ENCODE measurements around the gene FAM53C. TPM values are rescaled to one million over a fixed set of nuclear protein-coding genes. Genes with fewer than 3 reads are reported as not detected.
"Not testable (repeated sequence)": the region's sequence is repeated elsewhere in the genome, so short reads cannot be mapped to it uniquely, and the experiment has no call there.

The FAM53C gene
- 25.6 TPM for total RNA-seq

DNA sequence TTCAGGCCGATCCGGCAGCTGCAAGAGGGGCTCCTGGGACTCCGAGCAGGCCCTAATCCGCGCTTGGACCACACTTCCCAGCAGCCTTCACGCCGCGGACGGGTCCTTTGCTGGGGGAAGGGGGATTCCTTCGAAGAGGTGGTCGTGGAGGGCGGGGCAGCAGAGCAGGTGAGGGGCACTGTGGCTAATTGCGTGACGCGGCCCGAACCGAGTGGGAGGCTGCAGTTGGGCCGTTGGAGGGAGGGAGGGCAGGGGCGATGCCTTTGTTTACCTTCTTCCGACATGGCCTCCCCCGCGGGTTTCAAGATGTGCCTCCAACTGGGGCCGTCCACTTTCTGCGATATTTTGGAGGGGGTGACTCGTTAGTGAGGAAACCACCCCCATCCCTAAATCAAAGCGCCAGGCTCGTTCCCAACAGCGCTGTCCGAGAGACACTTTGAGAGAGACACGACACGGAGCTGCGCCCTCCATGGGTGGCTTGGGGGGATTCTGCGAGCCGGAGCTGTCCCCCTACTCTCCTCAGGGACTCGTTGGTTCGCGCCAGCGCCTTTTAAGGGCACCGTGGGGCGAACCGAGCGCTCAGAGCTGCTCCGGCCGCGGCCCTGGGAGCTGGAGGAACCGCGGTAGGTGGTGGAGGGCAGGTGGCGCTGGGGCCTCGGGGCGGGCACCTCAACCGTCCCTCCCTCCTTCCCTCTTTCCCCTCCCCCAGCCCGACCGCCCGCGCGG, at the start of gene FAM53C:
Gene FAM53C (plus strand): TSS at position 582 of the 726 bp plus-strand sequence. CDS start 3,070 bp downstream, outside the sequence.
- peak; percentile 96 for ATAC-seq
- DNase-seq (ENCODE audit: low spot score), result peak; percentile 95
- intact Hi-C loops (cut with DNase I), result no loop called here

DNA sequence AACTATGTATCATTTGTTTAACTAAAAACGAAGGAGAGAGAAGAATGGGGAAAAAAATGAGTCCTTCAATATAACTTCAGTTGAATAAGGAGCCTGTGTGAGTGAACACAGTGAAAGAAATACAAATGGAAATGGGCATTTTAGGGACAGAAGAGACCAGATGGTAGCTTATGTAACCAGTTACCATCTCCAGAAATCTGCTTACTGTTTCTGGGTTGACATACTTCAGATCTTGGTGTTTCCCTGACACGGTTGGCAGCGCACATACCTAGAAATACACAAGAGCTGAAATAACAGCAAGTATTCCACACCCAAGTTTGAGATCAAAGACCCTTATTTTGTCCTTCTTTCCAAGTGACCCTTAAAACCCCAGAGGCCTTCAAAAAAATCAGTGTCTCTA, 48.8 kb upstream of the FAM53C start:
- intact Hi-C loops (cut with DNase I), result no loop called here
- ATAC-seq, result no peak
- no peak for DNase-seq (ENCODE audit: low spot score)

DNA sequence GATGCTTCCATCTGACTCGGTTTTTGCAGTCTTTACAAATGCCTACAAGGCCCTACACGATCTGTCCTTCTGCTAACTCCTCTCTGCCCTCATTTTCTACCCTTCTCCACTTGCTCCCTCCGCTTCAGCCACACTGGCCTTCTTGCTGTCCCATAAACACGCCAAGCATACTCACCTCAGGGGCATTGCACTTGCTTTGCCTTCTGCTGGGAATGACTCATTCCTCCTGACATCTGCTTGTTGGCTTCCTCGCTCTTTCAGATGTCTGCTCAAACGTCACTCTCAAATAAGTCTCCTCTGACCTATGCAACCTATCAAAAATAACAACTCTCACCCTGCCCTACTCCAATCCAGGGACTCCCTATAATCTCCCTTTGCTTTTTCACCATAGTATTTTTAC, 34.7 kb upstream of the FAM53C start:
- ATAC-seq (no peak), DNase-seq (ENCODE audit: low spot score) (no peak)
- intact Hi-C loops (cut with DNase I), result no loop called here

DNA sequence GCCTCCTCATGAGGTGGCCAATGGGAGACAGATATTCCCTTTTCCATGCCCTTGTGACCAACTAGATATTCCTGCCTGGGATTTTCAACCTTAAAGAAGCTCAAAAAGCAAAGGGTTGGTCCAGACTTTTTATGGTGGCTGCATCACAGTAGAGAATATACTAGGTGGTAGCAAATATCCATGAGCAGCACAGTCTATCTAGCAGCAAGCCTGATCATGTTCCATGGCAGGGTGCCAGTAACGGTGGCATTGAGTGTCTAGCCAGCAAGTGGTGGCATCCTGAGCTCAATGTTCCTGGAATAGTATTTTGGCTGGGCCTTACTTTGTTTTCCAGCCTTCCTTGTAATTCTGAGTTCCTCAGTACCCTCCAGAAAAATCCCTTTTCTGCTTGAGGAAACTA, 32.3 kb upstream of the FAM53C start:
- DNase-seq (ENCODE audit: low spot score), result no peak

DNA sequence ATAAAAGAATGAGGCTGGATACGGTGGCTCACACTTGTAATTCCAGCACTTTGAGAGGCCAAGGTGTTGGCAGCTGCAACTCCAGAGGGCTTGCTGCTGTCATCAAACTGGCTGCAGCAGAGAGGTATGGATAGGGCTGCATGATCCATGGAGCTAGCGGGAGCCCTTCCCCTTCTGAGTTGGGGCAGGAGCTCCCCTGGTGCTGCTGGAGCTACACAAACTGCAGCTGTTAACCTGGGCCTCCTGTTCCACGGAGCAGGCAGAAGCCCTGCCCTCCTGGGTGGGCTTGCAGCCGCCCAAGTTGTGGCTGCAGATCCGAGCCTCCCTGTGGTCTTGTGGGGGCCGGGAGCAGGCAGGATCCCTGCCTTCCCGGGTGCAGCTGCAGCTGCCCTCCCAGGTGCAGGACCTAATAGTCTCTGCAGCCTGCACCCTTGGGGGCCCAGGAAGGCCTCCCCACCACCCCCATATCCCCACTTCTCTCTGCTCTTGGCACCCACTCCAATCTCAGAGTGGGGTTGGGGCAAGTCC, 22.3 kb upstream of the FAM53C start:
- intact Hi-C loops (cut with DNase I), result no loop called here
- DNase-seq (ENCODE audit: low spot score) (no peak), ATAC-seq (no peak)

More for the DNA sequence above, 32.3 kb upstream of the FAM53C start:
- no peak for ATAC-seq
- intact Hi-C loops (cut with DNase I), result no loop called here

DNA sequence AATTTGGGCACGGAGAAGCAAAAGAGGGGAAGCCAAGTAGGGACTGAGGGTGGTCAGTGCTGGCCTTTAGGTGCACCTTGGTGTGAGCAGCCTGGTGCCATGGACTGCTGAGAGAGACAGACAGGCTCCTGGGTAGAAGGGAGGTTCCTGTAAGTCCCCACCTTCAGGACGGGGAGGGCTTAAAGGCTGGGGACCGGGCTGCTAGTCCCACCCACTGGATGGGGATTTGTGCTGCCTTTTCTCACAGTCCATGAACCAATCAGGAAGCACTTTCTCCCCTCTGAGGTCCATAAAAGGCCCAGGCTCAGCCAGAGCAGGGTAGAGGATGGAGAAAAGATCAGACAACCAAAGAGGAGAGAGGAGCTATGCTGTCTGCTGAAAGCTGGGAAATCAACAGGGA, 21.7 kb upstream of the FAM53C start:
- DNase-seq (ENCODE audit: low spot score) (no peak), ATAC-seq (no peak)
- intact Hi-C loops (cut with DNase I), result no loop called here

DNA sequence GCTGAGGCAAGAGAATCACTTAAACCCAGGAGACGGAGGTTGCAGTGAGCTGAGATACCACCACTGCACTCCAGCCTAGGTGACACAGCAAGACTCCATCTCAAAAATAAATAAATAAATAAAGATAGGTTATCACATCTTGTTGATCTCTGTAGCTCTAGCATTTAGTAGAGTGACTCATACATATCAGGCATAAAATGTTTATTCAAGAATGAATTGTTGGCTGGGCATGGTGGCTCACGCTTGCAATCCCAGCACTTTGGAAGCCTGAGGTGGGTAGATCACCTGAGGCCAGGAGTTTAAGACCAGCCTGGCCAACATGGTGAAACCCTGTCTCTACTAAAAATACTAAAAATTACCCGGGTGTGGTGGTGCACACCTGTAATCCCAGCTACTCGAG, 19.9 kb upstream of the FAM53C start:
- DNase-seq (ENCODE audit: low spot score); ATAC-seq; intact Hi-C loops (cut with DNase I): not testable (repeated sequence)

DNA sequence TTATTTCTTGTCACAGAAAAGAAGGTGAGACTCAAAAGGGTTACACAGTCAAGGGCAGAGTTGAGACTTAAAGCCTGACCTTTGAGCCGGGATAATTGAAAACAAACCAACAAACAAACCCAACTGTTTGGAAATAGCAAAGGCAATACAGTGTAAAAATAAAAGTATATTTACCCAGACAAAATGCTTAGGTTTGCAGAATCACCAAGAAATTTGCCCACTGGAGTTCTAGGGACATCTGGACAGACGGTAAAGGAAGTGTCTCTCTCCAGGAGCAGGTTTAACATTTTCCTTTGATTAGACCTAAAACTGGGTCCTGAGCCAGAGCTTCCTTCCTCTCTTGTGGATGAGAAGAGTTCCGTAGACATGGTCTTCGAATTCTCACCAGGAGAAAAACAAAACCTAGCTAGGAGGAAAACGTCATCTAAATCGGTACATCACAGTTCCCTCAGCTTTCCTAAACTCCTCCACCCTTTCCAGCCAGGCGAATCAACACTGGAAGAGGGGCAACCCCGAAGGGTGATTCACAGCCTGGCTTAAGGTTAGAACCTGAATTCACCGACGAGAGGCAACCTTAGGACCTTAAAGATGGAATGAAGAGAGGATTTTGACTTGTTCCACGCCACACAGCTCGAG, 7.1 kb upstream of the FAM53C start:
- no peak for DNase-seq (ENCODE audit: low spot score)
- no peak for ATAC-seq
- intact Hi-C loops (cut with DNase I), result no loop called here

DNA sequence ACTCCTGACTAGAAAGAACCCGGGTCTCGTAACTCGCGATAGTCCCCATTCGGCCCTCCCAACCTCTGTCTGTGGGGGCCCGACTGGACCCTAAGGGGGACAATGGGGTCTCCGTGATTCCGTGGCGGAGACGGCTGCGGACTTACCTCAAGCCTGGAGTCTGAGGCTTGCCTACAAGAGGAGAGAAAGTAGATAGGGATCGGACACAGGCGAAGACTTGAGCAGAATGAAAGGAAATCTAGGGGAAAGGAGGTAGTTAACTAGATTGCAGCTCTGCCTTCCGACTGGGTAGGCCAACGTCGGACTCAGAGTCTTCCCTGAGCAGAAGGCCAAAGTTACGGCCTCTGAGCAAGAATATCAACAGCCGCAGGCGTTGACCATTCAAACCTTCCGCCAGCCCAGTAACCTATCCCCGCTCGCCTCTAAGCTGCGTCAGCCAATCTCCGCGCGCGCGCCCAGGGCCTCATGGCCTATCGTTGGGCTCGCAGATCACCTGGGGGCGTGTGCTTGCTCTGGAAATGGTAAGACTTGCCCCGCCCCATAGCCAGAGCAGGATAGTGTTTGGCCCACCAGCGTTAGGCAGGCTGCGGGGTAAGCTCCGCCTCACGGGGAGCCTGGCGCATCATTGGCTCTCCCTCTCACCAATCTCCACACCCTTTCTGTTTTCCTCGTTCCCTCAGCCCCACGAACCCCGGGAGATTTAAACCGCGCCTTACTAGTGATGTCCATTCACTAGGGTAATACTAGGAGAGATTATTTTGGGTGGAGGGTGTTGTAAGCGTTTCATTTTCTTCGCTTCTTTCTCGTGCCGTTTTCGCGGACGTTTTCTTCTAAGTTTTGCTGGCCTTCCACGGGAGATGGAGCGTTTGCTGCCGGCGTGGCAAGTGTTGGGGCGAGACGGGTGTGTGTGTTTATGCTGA, 6.4 kb upstream of the FAM53C start, which contains the start of gene CDC25C:
Gene CDC25C (minus strand): TSS at position 356 of the 920 bp plus-strand sequence. CDS start 624 bp downstream, outside the sequence.
- DNase-seq (ENCODE audit: low spot score) (peak; percentile 97), ATAC-seq (peak; percentile 100)
- intact Hi-C loops (cut with DNase I), result no loop called here

DNA sequence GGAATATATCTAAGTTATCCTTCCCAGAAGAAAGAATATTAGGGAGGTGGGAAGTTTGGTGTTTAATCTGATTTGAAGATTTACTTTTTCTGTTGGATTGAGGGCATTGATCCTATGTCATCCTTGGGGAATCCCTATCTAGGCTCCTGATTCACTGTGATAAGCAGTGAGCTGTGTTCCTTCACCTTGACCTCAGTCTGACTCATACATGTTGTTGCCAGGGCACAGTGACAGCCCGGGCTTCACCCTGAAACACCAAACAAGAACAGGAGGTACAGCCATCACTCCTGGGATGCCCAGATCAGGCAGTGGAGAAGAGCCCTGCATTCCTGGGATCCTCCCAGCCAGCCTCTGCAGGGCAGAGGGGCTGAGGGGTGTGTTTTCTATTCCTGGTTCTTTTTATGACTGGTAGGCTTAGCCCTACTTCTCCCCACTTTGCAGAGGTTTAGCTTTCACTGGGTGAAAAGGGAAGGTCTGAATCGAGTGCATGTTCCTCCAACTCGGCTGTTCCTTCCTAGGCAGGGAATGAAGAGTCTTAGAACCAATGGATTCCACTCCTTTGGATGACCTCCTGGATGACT, 3.1 kb upstream of the FAM53C start:
- DNase-seq (ENCODE audit: low spot score) (no peak), ATAC-seq (no peak)
- intact Hi-C loops (cut with DNase I), result no loop called here

DNA sequence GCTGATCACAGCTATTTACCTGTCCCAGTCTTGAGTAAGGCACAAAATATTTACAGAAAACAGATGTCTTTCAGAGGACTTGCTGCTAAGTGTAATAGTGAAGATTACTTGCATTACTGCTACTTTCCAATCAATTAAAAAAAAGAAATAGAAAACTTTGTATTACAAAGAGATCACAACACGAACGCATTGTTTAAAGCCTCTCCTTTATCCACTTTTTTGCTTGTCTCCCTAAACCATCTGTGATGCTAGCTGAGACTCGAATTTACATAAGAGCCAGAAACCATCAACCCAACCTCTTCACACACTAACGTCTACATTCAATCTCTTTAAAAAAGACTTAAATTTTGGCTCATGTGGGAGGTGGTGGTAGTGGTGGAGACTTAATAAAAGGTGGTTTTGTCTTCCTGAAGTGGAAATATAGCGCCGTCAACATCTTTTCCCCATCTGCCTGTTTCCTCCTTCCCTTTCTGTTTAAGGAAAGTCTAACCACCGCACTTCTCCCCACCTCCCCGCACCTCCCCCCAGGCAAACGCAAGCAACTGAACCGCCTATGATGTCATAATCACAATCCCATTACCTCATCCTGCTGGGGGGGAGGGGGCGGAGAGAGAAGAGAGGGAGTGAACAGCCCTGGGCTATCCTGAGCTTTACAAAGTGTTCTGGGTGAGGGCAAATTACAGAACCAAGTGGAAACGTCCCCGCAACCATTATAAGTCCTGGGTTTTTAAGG, 948 bp upstream of the FAM53C start:
- peak; percentile 90 for DNase-seq (ENCODE audit: low spot score)
- intact Hi-C loops (cut with DNase I), result no loop called here
- peak; percentile 84 for ATAC-seq

DNA sequence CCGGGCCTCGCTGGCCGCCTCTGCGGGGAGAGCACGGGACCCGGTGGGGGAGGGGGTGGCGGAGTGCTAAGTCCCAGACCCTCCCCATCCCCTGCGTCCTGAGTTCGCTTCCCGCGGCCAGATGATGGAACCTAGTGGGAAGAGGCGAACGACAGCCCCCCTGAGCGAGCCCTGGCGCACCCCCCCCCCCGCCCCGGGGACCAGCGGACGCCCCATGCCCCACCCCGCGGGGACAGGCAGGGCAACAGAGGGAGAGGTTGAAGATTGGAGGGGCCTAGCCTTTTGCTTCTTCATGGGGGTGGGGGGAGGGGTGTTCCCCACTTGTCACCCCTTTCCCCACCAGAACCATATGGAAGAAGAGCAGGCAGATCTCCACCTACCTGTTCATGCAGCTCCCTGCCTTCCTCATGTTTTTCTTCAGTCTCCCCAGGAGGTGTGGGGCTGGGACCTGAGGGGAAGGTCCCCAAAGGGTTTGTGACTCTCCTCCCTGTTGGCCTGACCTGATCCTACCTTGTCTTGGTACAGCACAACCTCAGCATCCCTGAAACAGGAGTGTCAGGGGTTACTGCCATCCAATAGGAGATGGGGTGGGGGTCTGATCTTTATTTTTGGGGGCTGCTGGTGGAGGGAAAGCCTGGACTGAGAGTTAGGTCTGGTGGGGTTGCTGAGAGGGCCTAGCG, 485 bp downstream of the FAM53C start:
- ATAC-seq, result no peak

DNA sequence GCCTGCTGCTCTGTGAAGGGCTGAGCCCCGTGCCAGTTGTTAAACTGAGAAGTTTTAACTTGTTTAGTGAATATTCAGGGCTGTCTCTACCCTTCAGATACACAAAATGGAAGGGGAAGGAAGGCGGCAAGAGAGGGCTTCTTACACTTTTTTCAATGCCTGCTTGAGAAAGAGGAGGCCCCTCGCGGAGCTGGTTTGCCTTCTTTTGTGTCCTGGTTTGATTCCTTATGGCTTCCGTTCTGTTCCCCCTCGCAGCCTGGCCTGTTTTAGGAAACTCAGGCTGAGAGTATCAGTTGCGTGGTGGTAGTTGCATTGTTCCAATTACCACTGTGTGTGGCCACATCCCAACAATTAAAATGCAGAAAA, 1.0 kb downstream of the FAM53C start:
- DNase-seq (ENCODE audit: low spot score) (no peak), ATAC-seq (no peak)
- intact Hi-C loops (cut with DNase I), result no loop called here

More for the DNA sequence above, 485 bp downstream of the FAM53C start:
- intact Hi-C loops (cut with DNase I), result no loop called here
- DNase-seq (ENCODE audit: low spot score), result no peak

DNA sequence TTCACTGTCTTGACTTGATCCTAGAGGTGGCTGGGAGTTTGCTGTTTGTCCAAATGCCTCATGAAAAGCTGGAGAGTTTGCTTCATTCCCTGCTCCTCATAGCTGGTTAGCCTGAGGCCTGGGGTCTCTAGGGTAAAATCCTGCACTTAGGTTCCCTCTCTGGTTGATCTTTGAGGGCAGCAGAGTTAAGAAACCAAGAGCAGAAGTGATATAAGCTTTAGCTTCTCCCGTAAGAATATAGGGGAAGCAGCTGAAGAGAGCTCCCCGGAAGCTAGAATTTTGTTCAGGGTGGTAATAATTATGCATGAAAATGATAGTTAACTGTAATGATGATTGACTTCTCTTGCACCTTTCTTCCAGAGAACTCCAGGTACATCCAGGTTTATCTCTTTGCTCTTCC, 1.4 kb downstream of the FAM53C start:
- DNase-seq (ENCODE audit: low spot score), result no peak
- intact Hi-C loops (cut with DNase I), result no loop called here
- no peak for ATAC-seq

DNA sequence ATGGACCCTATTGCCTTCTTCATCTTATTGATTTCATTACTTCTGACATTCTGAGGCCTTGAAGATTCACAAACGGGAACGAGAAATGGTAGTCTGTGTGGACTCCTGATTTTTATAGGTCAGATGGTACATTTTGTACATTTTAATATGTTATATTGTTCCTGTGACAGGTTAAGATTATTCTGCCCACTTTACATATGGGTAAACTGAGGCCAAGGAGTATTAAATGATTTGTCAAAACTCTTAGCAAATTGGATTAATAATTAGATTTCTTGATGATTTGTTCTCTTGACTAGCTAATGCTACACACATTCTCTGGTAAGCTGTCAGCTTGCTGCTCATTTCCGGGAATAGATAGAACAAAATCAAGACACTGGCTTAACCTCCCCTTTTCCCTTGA, 1.9 kb downstream of the FAM53C start:
- no peak for DNase-seq (ENCODE audit: low spot score)
- ATAC-seq, result no peak

DNA sequence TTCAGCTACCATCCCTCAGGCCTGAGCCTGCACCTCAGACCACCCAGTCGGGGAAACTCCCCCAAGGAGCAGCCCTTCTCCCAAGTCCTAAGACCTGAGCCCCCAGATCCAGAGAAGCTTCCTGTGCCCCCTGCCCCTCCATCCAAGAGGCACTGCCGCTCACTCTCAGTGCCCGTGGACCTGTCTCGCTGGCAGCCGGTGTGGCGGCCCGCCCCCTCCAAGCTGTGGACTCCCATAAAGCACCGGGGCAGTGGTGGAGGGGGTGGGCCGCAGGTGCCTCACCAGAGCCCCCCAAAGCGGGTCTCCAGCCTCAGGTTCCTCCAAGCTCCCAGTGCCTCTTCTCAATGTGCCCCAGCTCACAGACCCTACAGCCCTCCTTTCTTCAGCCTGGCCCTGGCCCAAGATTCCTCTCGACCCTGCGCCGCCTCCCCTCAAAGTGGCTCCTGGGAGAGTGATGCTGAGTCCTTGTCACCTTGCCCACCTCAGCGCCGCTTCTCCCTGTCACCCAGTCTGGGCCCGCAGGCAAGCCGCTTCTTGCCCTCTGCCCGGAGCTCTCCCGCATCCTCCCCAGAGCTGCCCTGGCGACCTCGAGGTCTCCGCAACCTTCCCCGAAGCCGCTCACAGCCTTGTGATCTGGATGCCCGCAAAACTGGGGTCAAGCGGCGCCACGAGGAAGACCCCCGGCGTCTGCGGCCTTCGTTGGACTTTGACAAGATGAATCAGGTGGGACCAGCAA, 7.0 kb downstream of the FAM53C start:
- DNase-seq (ENCODE audit: low spot score), result no peak
- intact Hi-C loops (cut with DNase I), result no loop called here
- no peak for ATAC-seq

More for the DNA sequence above, 1.9 kb downstream of the FAM53C start:
- intact Hi-C loops (cut with DNase I), result no loop called here

DNA sequence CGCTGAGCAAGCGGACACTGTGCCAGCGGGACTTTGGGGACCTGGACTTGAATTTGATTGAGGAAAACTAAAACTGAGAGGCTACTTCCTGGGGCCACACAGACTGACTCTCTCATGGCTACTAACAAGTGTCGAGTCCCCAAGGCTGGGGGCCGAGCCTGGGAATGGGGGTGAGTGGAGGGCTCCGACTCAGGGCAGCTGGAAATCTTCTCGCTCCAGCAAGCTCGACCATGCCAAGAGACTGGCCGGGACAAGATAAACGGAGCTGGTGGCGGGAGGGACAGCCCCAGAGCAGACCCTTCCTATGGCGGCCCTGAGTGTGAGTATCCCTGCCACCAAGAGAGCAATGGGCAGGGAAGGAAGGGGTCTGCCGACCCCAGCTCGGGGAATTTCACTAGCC, 8.8 kb downstream of the FAM53C start:
- intact Hi-C loops (cut with DNase I), result no loop called here
- ATAC-seq (no peak), DNase-seq (ENCODE audit: low spot score) (no peak)

Measured in sciatic nerve (tissue), 2 donors.